SW480 (cell line): ENCODE measurements around the gene TNNT1.
"Not testable (repeated sequence)": the region's sequence is repeated elsewhere in the genome, so short reads cannot be mapped to it uniquely, and the experiment has no call there.

ENCODE experiments used
- DNase-seq: peaks from one replicate; pipeline ENCODE4 v3.0.0-alpha.2; 2016; ENCODE audit warnings: low spot score

TNNT1 gene

GRCh38 chr19:55109527-55110291 lies 39.3 kb downstream of the TNNT1 start:
- no peak for DNase-seq

GRCh38 chr19:55107252-55107651 lies 41.8 kb downstream of the TNNT1 start:
- DNase-seq = not testable (repeated sequence)

GRCh38 chr19:55106591-55106990 lies 42.4 kb downstream of the TNNT1 start:
- no peak for DNase-seq

- no peak for DNase-seq
These were observed 43.8 kb downstream of the TNNT1 start for GRCh38 chr19:55105237-55105636.

- no peak for DNase-seq
These were observed 45.8 kb downstream of the TNNT1 start for GRCh38 chr19:55103190-55103589.

GRCh38 chr19:55101261-55101660 lies 47.7 kb downstream of the TNNT1 start:
- DNase-seq = no peak

GRCh38 chr19:55099557-55100506 lies 49.2 kb downstream of the TNNT1 start:
- no peak for DNase-seq

GRCh38 chr19:55098716-55099556 lies 50.1 kb downstream of the TNNT1 start:
- DNase-seq = no peak

- no peak for DNase-seq
These were observed 50.9 kb downstream of the TNNT1 start for GRCh38 chr19:55097864-55098715.

GRCh38 chr19:55096061-55096701 lies 52.8 kb downstream of the TNNT1 start:
- DNase-seq = no peak

- DNase-seq = no peak
These were observed 53.5 kb downstream of the TNNT1 start for GRCh38 chr19:55095260-55096060.

- no peak for DNase-seq
These were observed 54.3 kb downstream of the TNNT1 start for GRCh38 chr19:55094456-55095259.

- DNase-seq = no peak
These were observed 56.3 kb downstream of the TNNT1 start for GRCh38 chr19:55092423-55093318.

- no peak for DNase-seq
These were observed 57.1 kb downstream of the TNNT1 start for GRCh38 chr19:55091955-55092354.

GRCh38 chr19:55091126-55091910 lies 57.7 kb downstream of the TNNT1 start:
- DNase-seq = no peak

GRCh38 chr19:55090564-55090963 lies 58.4 kb downstream of the TNNT1 start:
- DNase-seq = no peak

GRCh38 chr19:55089342-55089944 lies 59.6 kb downstream of the TNNT1 start:
- DNase-seq = no peak
